DND-41 (cell line): ENCODE data around the gene RGPD3.

Experiments used
- ATAC-seq: fragments of 200-7000 bp; cut with Tn5 transposase; 3 replicates; pipeline ENCODE4 v1.9.1; 2021; ENCODE audit warnings: low read depth; ENCODE audit not compliant: insufficient read depth
- DNase-seq: peaks from one replicate; pipeline ENCODE4 v3.0.0-alpha.2; 2020
- H2AFZ ChIP-seq: 2 replicates; pipeline ENCODE4 v1.6.0; 2012; ENCODE audit warnings: low read depth, low read length
- H3K27ac ChIP-seq: 2 replicates; pipeline ENCODE4 v1.5.1; 2012; ENCODE audit warnings: low read length, inconsistent platforms
- H3K27me3 ChIP-seq: fragments of 200-600 bp; sonication (generic); 2 replicates; pipeline ENCODE4 v1.6.0; 2012; ENCODE audit warnings: low read length, mild to moderate bottlenecking, inconsistent platforms; ENCODE audit not compliant: insufficient read depth, poor library complexity
- H3K36me3 ChIP-seq: 2 replicates; pipeline ENCODE4 v1.5.1; 2012; ENCODE audit warnings: low read length, inconsistent platforms; ENCODE audit not compliant: insufficient read depth
- H3K4me1 ChIP-seq: 2 replicates; pipeline ENCODE4 v1.5.1; 2012; ENCODE audit warnings: mild to moderate bottlenecking, low read length; ENCODE audit not compliant: insufficient read depth
- H3K4me2 ChIP-seq: 2 replicates; pipeline ENCODE4 v1.6.0; 2012; ENCODE audit warnings: mild to moderate bottlenecking, moderate library complexity, low read length, inconsistent platforms; ENCODE audit not compliant: insufficient read depth
- H3K4me3 ChIP-seq, 2 experiments: fragments of 200-600 bp in 1 of 2; shearing (Covaris generic) in 1 of 2; 2 replicates each; pipeline ENCODE4 v1.5.1; 2012 to 2016; ENCODE audit warnings: inconsistent platforms in 2 of 2, low read length in 2 of 2, mild to moderate bottlenecking in 2 of 2, low read depth in 1 of 2, moderate library complexity in 1 of 2
- H3K79me2 ChIP-seq: 2 replicates; pipeline ENCODE4 v1.6.0; 2012; ENCODE audit warnings: low read length, inconsistent platforms; ENCODE audit not compliant: insufficient read depth
- H3K9ac ChIP-seq: 2 replicates; pipeline ENCODE4 v1.6.0; 2012; ENCODE audit warnings: low read depth, mild to moderate bottlenecking, inconsistent platforms, low read length, moderate library complexity
- H3K9me3 ChIP-seq: 2 replicates; pipeline ENCODE4 v1.5.1; 2012; ENCODE audit warnings: low read length, moderate library complexity, mild to moderate bottlenecking, inconsistent platforms; ENCODE audit not compliant: insufficient read depth, severe bottlenecking
- H4K20me1 ChIP-seq: 2 replicates; pipeline ENCODE4 v1.6.0; 2012; ENCODE audit warnings: low read length; ENCODE audit not compliant: insufficient read depth
- EZH2 ChIP-seq: IDR thresholded peaks from 3 replicates; pipeline ENCODE4 v1.6.1; 2012; ENCODE audit warnings: borderline replicate concordance, low read depth, mild to moderate bottlenecking, moderate library complexity, low read length, inconsistent platforms; ENCODE audit not compliant: severe bottlenecking
- TF ChIP-seq, protein P1 (sequence below): IDR thresholded peaks from 2 replicates; pipeline ENCODE4 v1.5.1; 2012; ENCODE audit warnings: borderline replicate concordance, low read length, moderate library complexity, mild to moderate bottlenecking; ENCODE audit not compliant: poor library complexity, severe bottlenecking; ENCODE audit errors: extremely low read depth

RGPD3 gene

DNA sequence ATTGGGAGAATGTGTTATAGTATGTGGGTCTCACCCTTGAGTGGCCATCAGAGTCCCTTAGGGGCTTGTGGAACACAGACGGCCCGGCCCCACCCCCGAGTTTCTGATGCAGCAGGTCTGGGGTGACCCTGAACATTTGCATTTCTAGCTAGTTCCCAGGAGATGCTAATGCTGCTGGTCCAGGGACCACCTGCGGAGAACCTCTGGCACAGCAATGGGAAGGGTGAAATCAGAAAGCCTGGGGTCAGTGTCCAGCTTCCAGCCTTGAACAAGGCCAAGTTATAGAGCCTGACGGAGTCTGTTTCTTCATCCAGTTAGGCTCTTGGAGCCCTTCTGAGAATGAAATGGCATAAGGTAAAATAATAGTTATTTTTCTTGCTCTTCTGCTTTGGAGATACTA lies 126.5 kb downstream of the RGPD3 start:
- H3K9me3 ChIP-seq = no peaks in the 10 kb centered on the region
- no peaks in the 10 kb centered on the region for H3K27me3 ChIP-seq
- H4K20me1 ChIP-seq = no peaks in the 10 kb centered on the region
- H2AFZ ChIP-seq = no peak overlapping the region
- TF ChIP-seq, protein P1, sequence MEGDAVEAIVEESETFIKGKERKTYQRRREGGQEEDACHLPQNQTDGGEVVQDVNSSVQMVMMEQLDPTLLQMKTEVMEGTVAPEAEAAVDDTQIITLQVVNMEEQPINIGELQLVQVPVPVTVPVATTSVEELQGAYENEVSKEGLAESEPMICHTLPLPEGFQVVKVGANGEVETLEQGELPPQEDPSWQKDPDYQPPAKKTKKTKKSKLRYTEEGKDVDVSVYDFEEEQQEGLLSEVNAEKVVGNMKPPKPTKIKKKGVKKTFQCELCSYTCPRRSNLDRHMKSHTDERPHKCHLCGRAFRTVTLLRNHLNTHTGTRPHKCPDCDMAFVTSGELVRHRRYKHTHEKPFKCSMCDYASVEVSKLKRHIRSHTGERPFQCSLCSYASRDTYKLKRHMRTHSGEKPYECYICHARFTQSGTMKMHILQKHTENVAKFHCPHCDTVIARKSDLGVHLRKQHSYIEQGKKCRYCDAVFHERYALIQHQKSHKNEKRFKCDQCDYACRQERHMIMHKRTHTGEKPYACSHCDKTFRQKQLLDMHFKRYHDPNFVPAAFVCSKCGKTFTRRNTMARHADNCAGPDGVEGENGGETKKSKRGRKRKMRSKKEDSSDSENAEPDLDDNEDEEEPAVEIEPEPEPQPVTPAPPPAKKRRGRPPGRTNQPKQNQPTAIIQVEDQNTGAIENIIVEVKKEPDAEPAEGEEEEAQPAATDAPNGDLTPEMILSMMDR = no peak
- TF ChIP-seq EZH2 = no peak
- no peaks in the 10 kb centered on the region for H3K79me2 ChIP-seq
- no peak for ATAC-seq
- no peak for DNase-seq
- H3K4me1 ChIP-seq = peaks cover 9% of the 10 kb centered on the region
- H3K36me3 ChIP-seq = no peaks in the 10 kb centered on the region
- no peak overlapping the region for H3K27ac ChIP-seq
- no peak overlapping the region for H3K4me2 ChIP-seq
- no peak overlapping the region for H3K4me3 ChIP-seq
- no peak overlapping the region for H3K9ac ChIP-seq
